ENCODE measurements around the gene C1QTNF1. TPM values are rescaled to one million over a fixed set of nuclear protein-coding genes. Genes with fewer than 3 reads are reported as not detected.

Gene C1QTNF1
- total and polyA plus RNA-seq, 2 donors (not counting 1 experiment from before 2014, with no cell fraction given) = not detected

DNA sequence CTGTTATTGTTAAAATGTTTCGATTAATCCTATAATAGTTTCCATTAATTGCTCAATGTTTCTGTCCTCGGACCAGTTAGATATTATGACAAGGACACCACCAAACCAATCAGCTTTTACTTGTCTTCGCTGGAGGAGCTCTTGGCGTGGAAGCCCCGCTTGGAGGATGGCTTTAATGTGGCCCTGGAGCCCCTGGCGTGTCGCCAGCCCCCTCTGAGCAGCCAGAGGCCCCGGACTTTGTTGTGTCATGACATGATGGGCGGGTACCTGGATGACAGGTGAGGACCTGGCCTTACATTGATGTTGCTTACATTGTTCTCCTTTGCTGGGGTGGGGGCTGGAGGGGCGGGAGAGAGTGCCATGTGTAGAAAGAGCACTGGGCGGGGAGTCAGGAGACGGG lies 53.6 kb downstream of the C1QTNF1 start:
- CTCF ChIA-PET = interaction anchor here (0.8 to 1.1 kb wide), 2 partner anchors 15 to 316 kb away, joined by 3 to 5 read pairs; no protein-coding TSS in a partner anchor
- H3K9ac ChIP-seq (ENCODE audit: low read length) = no peak overlapping the region
- TF ChIP-seq, protein P1, sequence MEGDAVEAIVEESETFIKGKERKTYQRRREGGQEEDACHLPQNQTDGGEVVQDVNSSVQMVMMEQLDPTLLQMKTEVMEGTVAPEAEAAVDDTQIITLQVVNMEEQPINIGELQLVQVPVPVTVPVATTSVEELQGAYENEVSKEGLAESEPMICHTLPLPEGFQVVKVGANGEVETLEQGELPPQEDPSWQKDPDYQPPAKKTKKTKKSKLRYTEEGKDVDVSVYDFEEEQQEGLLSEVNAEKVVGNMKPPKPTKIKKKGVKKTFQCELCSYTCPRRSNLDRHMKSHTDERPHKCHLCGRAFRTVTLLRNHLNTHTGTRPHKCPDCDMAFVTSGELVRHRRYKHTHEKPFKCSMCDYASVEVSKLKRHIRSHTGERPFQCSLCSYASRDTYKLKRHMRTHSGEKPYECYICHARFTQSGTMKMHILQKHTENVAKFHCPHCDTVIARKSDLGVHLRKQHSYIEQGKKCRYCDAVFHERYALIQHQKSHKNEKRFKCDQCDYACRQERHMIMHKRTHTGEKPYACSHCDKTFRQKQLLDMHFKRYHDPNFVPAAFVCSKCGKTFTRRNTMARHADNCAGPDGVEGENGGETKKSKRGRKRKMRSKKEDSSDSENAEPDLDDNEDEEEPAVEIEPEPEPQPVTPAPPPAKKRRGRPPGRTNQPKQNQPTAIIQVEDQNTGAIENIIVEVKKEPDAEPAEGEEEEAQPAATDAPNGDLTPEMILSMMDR (IDR thresholded peaks at IDR 0.05) = no peak
- WGBS (ENCODE audit: insufficient coverage) = 93% methylated on average over 12 of the region's 12 CpGs
- H4K20me1 ChIP-seq (ENCODE audit: control insufficient read depth, insufficient read depth, low read length, poor library complexity, severe bottlenecking) = no peaks in the 10 kb centered on the region
- no peak overlapping the region for H3K4me2 ChIP-seq (replicated peaks; ENCODE audit: low read depth, low read length, poor library complexity, severe bottlenecking)
- H3K4me1 ChIP-seq (ENCODE audit: control insufficient read depth in 2 of 2, insufficient read depth in 2 of 2, low read length in 2 of 2) = peaks cover 11 to 18% of the 10 kb centered on the region in 2 donors
- H3K27me3 ChIP-seq (replicated peaks in 1 of 4; ENCODE audit: control extremely low read depth in 1 of 4, control insufficient read depth in 3 of 4, insufficient read depth in 4 of 4, low read length in 3 of 4) = no peaks in the 10 kb centered on the region
- H3K9me3 ChIP-seq (ENCODE audit: control extremely low read depth in 1 of 3, control insufficient read depth in 2 of 3, insufficient read depth in 1 of 3, low read length in 2 of 3) = no peaks in the 10 kb centered on the region
- no peaks in the 10 kb centered on the region for H3K79me2 ChIP-seq (ENCODE audit: control insufficient read depth, insufficient read depth, low read length)
- no peak overlapping the region for H3K27ac Mint-ChIP-seq
- ATAC-seq (ENCODE audit: low read depth) (no peak), DNase-seq (no peak)
- H3K4me3 Mint-ChIP-seq = no peak overlapping the region
- no peaks in the 10 kb centered on the region for H3K9me3 Mint-ChIP-seq (ENCODE audit: insufficient read depth)
- peaks cover 10% of the 10 kb centered on the region for H3K4me1 Mint-ChIP-seq
- POLR2A ChIA-PET = no interaction called here
- H3K36me3 ChIP-seq (replicated peaks in 1 of 2; ENCODE audit: control extremely low read depth in 1 of 2, control insufficient read depth in 1 of 2, extremely low read depth in 1 of 2, insufficient read depth in 2 of 2, low read length in 1 of 2) = peaks cover 0 to 15% of the 10 kb centered on the region in 2 experiments
- no peak overlapping the region for H3K4me3 ChIP-seq (ENCODE audit: control extremely low read depth in 1 of 5, extremely low read depth in 1 of 5, insufficient read depth in 1 of 5, low read depth in 2 of 5, low read length in 4 of 5)
- intact Hi-C loops (cut with micrococcal nuclease) = no loop called here
- H3K27ac ChIP-seq (ENCODE audit: low read length in 2 of 2) = no peak overlapping the region
- no peaks in the 10 kb centered on the region for H3K27me3 Mint-ChIP-seq
- H2AFZ ChIP-seq (ENCODE audit: insufficient read depth, low read depth, low read length, poor library complexity, severe bottlenecking) = no peak overlapping the region

DNA sequence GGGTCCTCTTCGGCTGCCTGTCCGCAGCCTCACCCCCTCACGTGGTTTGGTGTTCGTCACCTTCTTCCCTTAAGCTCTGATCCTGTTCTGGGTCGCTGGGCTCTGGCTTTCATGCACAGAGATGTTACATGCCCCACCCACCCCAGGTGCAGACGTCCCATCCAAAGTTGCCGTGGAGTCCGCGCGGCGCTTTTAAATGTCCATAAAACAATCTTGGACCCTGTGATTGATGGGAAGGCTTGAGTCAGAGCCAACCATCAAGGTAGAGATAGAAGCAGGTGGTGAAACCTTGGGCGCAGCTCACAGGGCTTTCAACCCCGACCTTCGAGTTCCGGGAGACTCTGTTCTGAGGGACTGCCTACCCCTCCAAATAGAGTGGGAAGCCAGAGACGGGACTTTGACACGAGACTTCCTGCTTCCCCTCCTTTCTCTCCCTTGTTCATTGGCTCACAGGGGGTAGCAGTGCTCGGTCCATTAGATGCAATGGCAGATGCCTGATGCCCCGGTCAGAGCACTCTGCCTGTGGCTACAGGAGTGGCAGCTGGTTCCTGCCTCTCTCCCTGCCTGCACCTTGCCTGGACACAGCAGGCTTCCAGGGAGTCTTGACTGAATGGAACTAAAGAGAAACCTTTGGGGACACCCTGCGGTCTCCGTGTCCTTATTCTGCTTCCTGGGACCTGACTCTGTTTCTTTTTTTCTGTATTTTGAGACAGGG lies 54.7 kb downstream of the C1QTNF1 start:
- H3K9ac ChIP-seq (ENCODE audit: low read length) = no peak overlapping the region
- ChIA-PET CTCF (interaction anchor here (0.8 to 1.9 kb wide), 4 partner anchors 16 to 322 kb away, joined by 3 to 5 read pairs (median 4); no protein-coding TSS in a partner anchor), POLR2A (no interaction called here)
- DNase-seq = no peak
- peaks cover 0 to 21% of the 10 kb centered on the region in 2 experiments for H3K36me3 ChIP-seq (replicated peaks in 1 of 2; ENCODE audit: control extremely low read depth in 1 of 2, control insufficient read depth in 1 of 2, extremely low read depth in 1 of 2, insufficient read depth in 2 of 2, low read length in 1 of 2)
- intact Hi-C loops (cut with micrococcal nuclease) = no loop called here
- no peak overlapping the region for H3K4me2 ChIP-seq (replicated peaks; ENCODE audit: low read depth, low read length, poor library complexity, severe bottlenecking)
- H3K4me3 ChIP-seq (ENCODE audit: control extremely low read depth in 1 of 5, extremely low read depth in 1 of 5, insufficient read depth in 1 of 5, low read depth in 2 of 5, low read length in 4 of 5) = no peak overlapping the region
- no peak overlapping the region for H3K27ac ChIP-seq (ENCODE audit: low read length in 2 of 2)
- ATAC-seq (ENCODE audit: low read depth) = no peak
- TF ChIP-seq, protein P1 (IDR thresholded peaks at IDR 0.05) = no peak
- no peak for TF ChIP-seq EZH2 (IDR thresholded peaks at IDR 0.05; ENCODE audit: borderline replicate concordance, insufficient read depth, low read depth, low read length, poor library complexity, severe bottlenecking)
- H3K4me1 ChIP-seq (ENCODE audit: control insufficient read depth in 2 of 2, insufficient read depth in 2 of 2, low read length in 2 of 2) = peaks cover 11 to 18% of the 10 kb centered on the region in 2 donors
- H3K9me3 ChIP-seq (ENCODE audit: control extremely low read depth in 1 of 3, control insufficient read depth in 2 of 3, insufficient read depth in 1 of 3, low read length in 2 of 3) = no peaks in the 10 kb centered on the region
- Mint-ChIP-seq H3K27ac (no peak overlapping the region), H3K27me3 (no peaks in the 10 kb centered on the region), H3K4me3 (no peak overlapping the region), H3K9me3 (ENCODE audit: insufficient read depth) (no peaks in the 10 kb centered on the region), H3K4me1 (peaks cover 10% of the 10 kb centered on the region)
- H3K27me3 ChIP-seq (replicated peaks in 1 of 4; ENCODE audit: control extremely low read depth in 1 of 4, control insufficient read depth in 3 of 4, insufficient read depth in 4 of 4, low read length in 3 of 4) = no peaks in the 10 kb centered on the region
- WGBS (ENCODE audit: insufficient coverage) = 98% methylated on average over 10 of the region's 21 CpGs
- H4K20me1 ChIP-seq (ENCODE audit: control insufficient read depth, insufficient read depth, low read length, poor library complexity, severe bottlenecking) = no peaks in the 10 kb centered on the region
- H2AFZ ChIP-seq (ENCODE audit: insufficient read depth, low read depth, low read length, poor library complexity, severe bottlenecking) = no peak overlapping the region
- no peaks in the 10 kb centered on the region for H3K79me2 ChIP-seq (ENCODE audit: control insufficient read depth, insufficient read depth, low read length)

Measured in B cell (primary cell).